Endothelial cell of umbilical vein (primary cell): ENCODE measurements around the gene CEP104. TPM values are rescaled to one million over a fixed set of nuclear protein-coding genes. Genes with fewer than 3 reads are reported as not detected.

Source experiments
- BruUV-seq: library from RNA; stranded (reverse); fragments of 400-500 nt; replicated peaks from 2 replicates; lab custom pipeline; 2021; lab: Mats Ljungman, UMichigan
- CTCF ChIA-PET: fragments of 300-600, 350-600 bp; sonication (Branson Sonifier 250); formaldehyde crosslinking; loops from one replicate; lab custom pipeline; 2021; ENCODE audit warnings: antibody characterized with exemption, inconsistent platforms; lab: Charles Lee
- POLR2A ChIA-PET: fragments of 300-600, 350-600 bp; sonication (Branson Sonifier 250); formaldehyde crosslinking; loops from one replicate; lab custom pipeline; 2021; ENCODE audit warnings: antibody characterized with exemption, inconsistent platforms; lab: Charles Lee
- DNase-seq: peaks from one replicate; pipeline ENCODE4 v3.0.0-alpha.2; 2011; ENCODE audit warnings: low read depth, low spot score
- FAIRE-seq: peaks from 2 replicates; lab custom pipeline; 2011; peaks lifted over from hg19 to GRCh38; lab: Jason Lieb, UNC
- H2AFZ ChIP-seq: 2 replicates; pipeline ENCODE4 v1.6.0; 2012; ENCODE audit warnings: low read depth, low read length, control low read depth, inconsistent platforms
- H3K27ac ChIP-seq: 2 replicates; pipeline ENCODE4 v1.5.1; 2011; ENCODE audit warnings: low read depth, mild to moderate bottlenecking, control low read depth, low read length, moderate library complexity; ENCODE audit not compliant: insufficient read depth
- H3K27me3 ChIP-seq, 2 experiments: 2 replicates each; pipeline versions ENCODE4 v1.6.0 to v1.6.1; 2011; ENCODE audit warnings: low read length in 2 of 2, mixed read lengths in 1 of 2; ENCODE audit not compliant: control insufficient read depth in 2 of 2, insufficient read depth in 2 of 2
- H3K36me3 ChIP-seq, 2 experiments: 2 replicates in 1 of 2; 3 replicates in 1 of 2; pipeline ENCODE4 v1.5.1; 2011; ENCODE audit warnings: low read length in 2 of 2, mild to moderate bottlenecking in 1 of 2, moderate library complexity in 1 of 2; ENCODE audit not compliant: control insufficient read depth in 2 of 2, insufficient read depth in 2 of 2; ENCODE audit errors: extremely low read depth in 1 of 2
- H3K4me1 ChIP-seq: 3 replicates; pipeline ENCODE4 v1.5.1; 2011; ENCODE audit warnings: mild to moderate bottlenecking, low read length; ENCODE audit not compliant: control insufficient read depth, insufficient read depth; ENCODE audit errors: extremely low read depth
- H3K4me2 ChIP-seq: 2 replicates; pipeline ENCODE4 v1.6.1; 2011; ENCODE audit warnings: low read length, control low read depth, mixed read lengths; ENCODE audit not compliant: insufficient read depth
- H3K4me3 ChIP-seq, 3 experiments: fragments of 200-600 bp in 1 of 3; sonication (generic), shearing (Covaris generic) in 1 of 3; replicated peaks in 1 of 3; 2 replicates each; pipeline ENCODE4 v1.5.1; 2011 to 2016; ENCODE audit warnings: control low read depth in 3 of 3, low read length in 3 of 3, mild to moderate bottlenecking in 2 of 3, inconsistent platforms in 1 of 3, low read depth in 1 of 3, moderate library complexity in 1 of 3; ENCODE audit not compliant: insufficient read depth in 1 of 3
- H3K79me2 ChIP-seq: 2 replicates; pipeline ENCODE4 v1.6.0; 2012; ENCODE audit warnings: low read length, inconsistent platforms; ENCODE audit not compliant: control insufficient read depth, insufficient read depth
- H3K9ac ChIP-seq: replicated peaks from 2 replicates; pipeline ENCODE3; 2011; ENCODE audit warnings: low read length, control low read depth; ENCODE audit not compliant: insufficient read depth; ENCODE audit errors: extremely low read depth
- H3K9me1 ChIP-seq: replicated peaks from 3 replicates; pipeline ENCODE4 v1.6.0; 2011; ENCODE audit warnings: mild to moderate bottlenecking, low read length; ENCODE audit not compliant: control insufficient read depth, insufficient read depth; ENCODE audit errors: extremely low read depth
- H3K9me3 ChIP-seq: replicated peaks from 2 replicates; pipeline ENCODE4 v1.5.1; 2012; ENCODE audit warnings: low read length, inconsistent platforms; ENCODE audit not compliant: control insufficient read depth, insufficient read depth
- H4K20me1 ChIP-seq: replicated peaks from 2 replicates; pipeline ENCODE3; 2011; ENCODE audit warnings: mild to moderate bottlenecking, low read length; ENCODE audit not compliant: control insufficient read depth, insufficient read depth; ENCODE audit errors: extremely low read depth
- CTCF ChIP-seq, 2 donors: IDR thresholded peaks; 1 replicate in 1 of 2; 2 replicates in 1 of 2; pipeline ENCODE4 v1.5.1; 2011; ENCODE audit warnings: low read length in 2 of 2, mild to moderate bottlenecking in 2 of 2, moderate library complexity in 2 of 2, control low read depth in 1 of 2, inconsistent platforms in 1 of 2, low read depth in 1 of 2; ENCODE audit not compliant: insufficient read depth in 1 of 2; ENCODE audit errors: extremely low read depth in 1 of 2
- EZH2 ChIP-seq: IDR thresholded peaks from 2 replicates; pipeline ENCODE4 v1.6.1; 2012; ENCODE audit warnings: borderline replicate concordance, low read depth, mild to moderate bottlenecking, moderate library complexity, low read length, inconsistent platforms; ENCODE audit not compliant: severe bottlenecking
- FOS ChIP-seq: IDR thresholded peaks from 2 replicates; pipeline ENCODE4 v1.6.1; 2011; ENCODE audit warnings: mild to moderate bottlenecking, low read length, moderate library complexity, borderline replicate concordance; ENCODE audit not compliant: insufficient read depth
- GATA2 ChIP-seq: IDR thresholded peaks from 2 replicates; pipeline ENCODE4 v1.7.0; 2011; ENCODE audit warnings: low read depth, mild to moderate bottlenecking, moderate library complexity, mixed read lengths, low read length; ENCODE audit not compliant: insufficient read length, insufficient read depth
- JUN ChIP-seq: IDR thresholded peaks from 2 replicates; pipeline ENCODE4 v1.6.1; 2011; ENCODE audit warnings: borderline replicate concordance, low read depth; ENCODE audit not compliant: insufficient read length, insufficient read depth
- MAX ChIP-seq: IDR thresholded peaks from 2 replicates; pipeline ENCODE4 v1.6.1; 2011; ENCODE audit not compliant: insufficient read depth, insufficient read length
- MYC ChIP-seq: IDR thresholded peaks from one replicate; pipeline ENCODE4 v1.6.1; 2011; ENCODE audit warnings: mild to moderate bottlenecking, low read depth, low read length
- POLR2A ChIP-seq: IDR thresholded peaks from 2 replicates; pipeline ENCODE4 v1.6.1; 2012; ENCODE audit warnings: low read depth, mild to moderate bottlenecking, control low read depth, low read length
- POLR2AphosphoS5 ChIP-seq: IDR thresholded peaks from 2 replicates; pipeline ENCODE4 v1.6.1; 2012; ENCODE audit warnings: low read depth, mild to moderate bottlenecking, control low read depth, low read length, moderate library complexity; ENCODE audit not compliant: insufficient read depth
- dilution Hi-C: fragments of 300-500 bp; cut with MboI; formaldehyde crosslinking; loops from one replicate; pipeline ENCODE4 v1.15.0; 2019; ENCODE audit warnings: low sequenced_read_pairs; ENCODE audit not compliant: extremely low pct_ligation_motif_present
- intact Hi-C: fragments of 100-400 bp; cut with micrococcal nuclease; formaldehyde crosslinking; loops from one replicate; pipeline ENCODE4 v1.10.0; 2022
- polyA plus RNA-seq, 4 experiments: library from polyadenylated mRNA; depleted of rRNA in 3 of 4; stranded (reverse) in 3 of 4; unstranded in 1 of 4; fragments of >200 nt; gene quantifications; 2 replicates each; pipeline versions ENCODE4 v1.2.1 to v1.2.3, GENCODE V29; 2011 to 2012; ENCODE audit warnings: missing spikeins in 1 of 4
- total RNA-seq: library from RNA; stranded (reverse); gene quantifications from 2 replicates; pipeline ENCODE4 v1.2.3, GENCODE V29; 2021

CEP104 gene
- total and polyA plus RNA-seq, 2 donors (not counting 3 experiments of a cell fraction or from before 2014, with no cell fraction given): 12.4 to 43.0 TPM

GRCh38 chr1:3838788-3839187 lies 18.2 kb downstream of the CEP104 start:
- POLR2A ChIA-PET: no interaction called here

GRCh38 chr1:3837685-3838084 lies 19.3 kb downstream of the CEP104 start:
- ChIA-PET POLR2A (no interaction called here), CTCF (no interaction called here)
- Histone ChIP-seq H4K20me1 (no peaks in the 10 kb centered on the region), H3K79me2 (no peaks in the 10 kb centered on the region), H3K9me3 (no peaks in the 10 kb centered on the region), H3K9me1 (no peaks in the 10 kb centered on the region), H3K36me3 (peaks cover 0 to 21% of the 10 kb centered on the region in 2 experiments), H3K4me2 (no peak overlapping the region), H3K4me3 (no peak overlapping the region), H3K9ac (no peak overlapping the region), H3K27ac (no peak overlapping the region), H3K4me1 (no peaks in the 10 kb centered on the region), H2AFZ (no peak overlapping the region), H3K27me3 (no peaks in the 10 kb centered on the region)
- no TSS peak for BruUV-seq
- intact Hi-C loops (no loop called here), dilution Hi-C loops (no loop called here)
- no peak for DNase-seq
- TF ChIP-seq JUN (no peak), GATA2 (no peak), MYC (no peak), POLR2AphosphoS5 (no peak), POLR2A (no peak), CTCF (IDR thresholded peaks at IDR 0.05; ENCODE audit: extremely low read depth in 1 of 2, insufficient read depth in 1 of 2, low read depth in 1 of 2, low read length in 2 of 2) (no peak), FOS (no peak), EZH2 (no peak), MAX (no peak)
- FAIRE-seq: no peak

More at GRCh38 chr1:3838788-3839187, 18.2 kb downstream of the CEP104 start:
- Histone ChIP-seq H3K27ac (no peak overlapping the region), H3K4me2 (no peak overlapping the region), H3K27me3 (no peaks in the 10 kb centered on the region), H3K9me1 (no peaks in the 10 kb centered on the region), H3K79me2 (no peaks in the 10 kb centered on the region), H4K20me1 (no peaks in the 10 kb centered on the region), H2AFZ (no peak overlapping the region), H3K9ac (no peak overlapping the region), H3K36me3 (peaks cover 0 to 21% of the 10 kb centered on the region in 2 experiments), H3K4me1 (no peaks in the 10 kb centered on the region), H3K4me3 (no peak overlapping the region), H3K9me3 (no peaks in the 10 kb centered on the region)
- BruUV-seq: no TSS peak
- FAIRE-seq: no peak
- DNase-seq: no peak
- intact Hi-C loops (no loop called here), dilution Hi-C loops (no loop called here)
- no peak for TF ChIP-seq EZH2
- CTCF ChIA-PET: interaction anchor here (1.2 kb wide), 1 partner anchor 10 kb away, joined by 3 read pairs; no protein-coding TSS in a partner anchor
